Measurements from ENCODE around the gene PCDHGB1.
"Not testable (repeated sequence)": the region's sequence is repeated elsewhere in the genome, so short reads cannot be mapped to it uniquely, and the experiment has no call there.

DNA sequence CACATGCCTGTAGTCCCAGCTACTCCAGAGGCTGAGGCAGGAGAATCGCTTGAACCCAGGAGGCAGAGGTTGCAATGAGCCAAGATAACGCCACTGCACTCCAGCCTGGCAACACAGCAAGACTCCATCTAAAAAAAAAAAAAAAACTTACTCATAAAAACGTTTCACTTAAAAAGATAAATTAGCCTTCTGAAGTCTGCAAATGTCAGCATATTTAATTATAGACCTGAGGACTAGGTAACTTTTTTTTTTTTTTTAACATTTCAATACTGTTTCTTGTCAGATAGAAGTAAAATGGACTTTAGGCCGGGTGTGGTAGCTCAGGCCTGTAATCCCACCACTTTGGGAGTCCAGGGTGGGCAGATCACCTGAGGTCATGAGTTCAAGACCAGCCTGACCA is 32.9 kb upstream of the PCDHGB1 start:
- not testable (repeated sequence) for TF ChIP-seq CTCF, POLR2A (IDR thresholded peaks at IDR 0.05)

All from esophagus squamous epithelium (tissue), 4 donors.